Renal cortical epithelial cell (primary cell): ENCODE results near the gene TRRAP. TPM values are rescaled to one million over a fixed set of nuclear protein-coding genes. Genes with fewer than 3 reads are reported as not detected.

Experiments used
- DNase-seq: peaks from one replicate; pipeline ENCODE4 v3.0.0-alpha.2; 2011; ENCODE audit warnings: low read depth
- total RNA-seq: library from RNA; depleted of rRNA; stranded (reverse); fragments of >200 nt; gene quantifications from 2 replicates; pipeline ENCODE4 v1.2.3, GENCODE V29; 2014

The TRRAP gene
- total RNA-seq, 1 donor from 2014 or later, result 54.0 TPM

- no peak for DNase-seq
These were observed 110.3 kb downstream of the TRRAP start for GRCh38 chr7:98988641-98989040.

GRCh38 chr7:98990356-98990755 lies 112.0 kb downstream of the TRRAP start:
- DNase-seq, result no peak

- no peak for DNase-seq
These were observed 112.8 kb downstream of the TRRAP start for GRCh38 chr7:98991141-98991540.

- DNase-seq, result no peak
These were observed 113.7 kb downstream of the TRRAP start for GRCh38 chr7:98992076-98992475.

GRCh38 chr7:98993024-98993897 lies 114.9 kb downstream of the TRRAP start:
- DNase-seq, result no peak

DNA sequence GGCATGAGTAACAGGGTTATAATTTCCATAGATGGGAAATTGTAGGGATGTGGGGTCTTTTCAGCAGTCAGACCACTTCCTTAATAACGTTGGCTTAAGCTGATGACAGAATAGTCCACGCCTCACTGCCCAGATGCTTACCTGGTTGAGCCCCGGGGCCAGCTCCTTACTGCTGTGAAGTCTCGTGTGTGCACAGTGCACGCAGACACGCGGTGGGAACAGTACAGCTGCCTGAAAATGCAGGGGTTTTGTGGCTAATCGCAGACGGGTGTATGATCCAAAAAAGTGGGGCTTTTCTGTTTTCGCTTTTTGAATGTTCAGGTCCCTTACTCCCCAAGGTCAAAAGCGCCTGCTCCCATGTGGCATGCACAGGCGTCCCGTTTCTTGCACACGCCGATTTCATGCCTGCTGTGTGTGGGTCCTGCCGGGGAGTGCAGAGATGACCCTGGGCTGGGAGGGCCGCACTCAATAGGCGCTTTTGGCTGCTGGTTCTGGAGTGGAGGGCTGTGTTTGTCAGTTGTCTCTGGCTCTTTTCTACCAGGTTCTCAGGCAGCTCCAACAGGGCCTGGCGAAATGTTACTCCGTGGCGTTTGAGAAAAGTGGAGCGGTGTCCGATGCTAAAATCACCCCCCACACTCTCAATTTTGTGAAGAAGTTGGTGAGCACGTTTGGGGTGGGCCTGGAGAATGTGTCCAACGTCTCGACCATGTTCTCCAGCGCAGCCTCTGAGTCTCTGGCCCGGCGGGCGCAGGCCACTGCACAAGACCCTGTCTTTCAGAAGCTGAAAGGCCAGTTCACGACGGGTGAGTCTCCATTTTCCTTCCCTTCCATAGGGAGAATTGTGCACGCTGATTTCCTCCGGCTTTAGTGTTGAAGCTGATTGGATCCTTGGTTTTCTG lies 116.0 kb downstream of the TRRAP start:
- DNase-seq, result no peak

DNA sequence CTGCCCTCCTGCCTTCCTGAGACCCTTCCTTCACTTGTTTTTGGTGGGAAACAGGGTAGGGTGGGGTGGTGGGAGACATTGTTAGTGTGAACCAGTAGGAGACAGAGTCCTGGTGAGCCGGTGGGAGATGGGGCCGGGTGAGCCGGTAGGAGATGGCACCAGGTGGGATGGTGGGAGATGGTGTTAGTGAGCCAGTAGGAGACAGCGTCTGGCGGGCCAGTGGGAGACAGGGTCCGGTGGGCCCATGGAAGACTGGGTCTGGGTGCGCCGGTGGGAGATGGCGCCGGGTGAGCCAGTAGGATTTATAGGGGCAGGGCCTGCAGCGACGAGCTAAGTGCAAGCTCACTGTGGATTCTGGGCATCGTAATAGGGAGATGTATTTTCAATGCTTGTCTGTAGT lies 116.8 kb downstream of the TRRAP start:
- DNase-seq, result no peak

GRCh38 chr7:98995523-98996149 lies 117.3 kb downstream of the TRRAP start:
- DNase-seq, result no peak

GRCh38 chr7:98996150-98996552 lies 117.8 kb downstream of the TRRAP start:
- no peak for DNase-seq

GRCh38 chr7:98997846-98998245 lies 119.5 kb downstream of the TRRAP start:
- DNase-seq, result no peak

- DNase-seq, result no peak
These were observed 120.7 kb downstream of the TRRAP start for GRCh38 chr7:98998821-98999725.

GRCh38 chr7:99000196-99000903 lies 122.0 kb downstream of the TRRAP start:
- peak; percentile 19 for DNase-seq

DNA sequence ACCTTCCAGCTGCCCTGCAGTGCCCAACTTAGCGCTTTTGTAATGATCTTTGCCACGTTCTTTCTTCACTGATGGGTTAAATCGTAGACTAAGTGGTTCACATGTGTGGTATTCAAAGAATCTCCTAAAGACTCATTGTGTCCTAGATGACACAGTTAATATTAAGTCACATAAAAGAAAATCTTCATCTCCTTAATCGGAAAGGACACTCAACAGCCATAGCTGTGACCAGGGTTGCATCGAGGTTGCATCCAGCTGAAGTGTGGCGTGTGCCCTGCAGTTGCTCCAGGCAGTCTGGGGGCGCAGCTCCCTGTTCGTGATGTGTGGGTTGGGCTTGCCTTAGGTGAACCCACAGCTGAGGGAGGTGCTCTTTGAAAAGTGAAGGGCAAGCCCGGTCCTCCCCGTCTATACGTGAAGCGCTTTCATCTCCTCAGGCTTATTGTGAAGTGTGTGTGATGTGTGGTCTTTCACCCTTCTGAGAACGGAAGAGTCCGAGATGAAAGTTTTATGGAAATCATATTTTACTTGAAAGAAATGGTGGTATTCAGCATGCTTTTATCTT lies 122.7 kb downstream of the TRRAP start:
- DNase-seq, result peak; percentile 62

DNA sequence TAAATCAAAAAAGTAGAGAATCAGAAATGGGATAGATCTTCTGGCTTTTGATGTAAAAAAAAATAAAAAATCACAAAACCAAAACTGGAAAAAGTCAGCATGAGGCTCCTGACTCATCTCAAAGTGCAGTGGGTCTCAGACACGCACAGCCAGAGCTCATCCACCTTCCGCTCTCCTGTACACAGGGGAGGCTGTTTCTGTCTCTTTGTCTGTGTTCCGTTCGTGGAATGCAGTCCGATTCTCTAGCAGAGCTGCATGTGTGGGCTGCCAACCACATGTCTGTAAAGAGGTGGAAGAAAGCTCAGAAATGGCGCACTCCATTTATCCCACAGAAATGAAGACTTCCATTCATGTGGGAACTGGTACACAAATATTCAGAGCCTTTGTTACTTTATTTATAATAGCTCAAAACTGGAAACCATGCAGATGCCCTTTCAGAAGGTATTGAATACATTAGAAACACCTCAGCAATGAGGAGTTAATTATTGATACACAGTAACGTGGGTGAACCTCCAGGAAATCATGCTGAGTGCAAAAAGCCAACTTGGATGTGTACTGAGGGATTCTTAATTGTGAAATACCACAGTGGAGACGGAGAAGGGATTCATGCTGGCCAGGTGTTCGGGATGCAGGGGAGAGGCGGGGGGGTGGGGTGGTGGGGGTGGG lies 123.3 kb downstream of the TRRAP start:
- DNase-seq, result peak; percentile 94

DNA sequence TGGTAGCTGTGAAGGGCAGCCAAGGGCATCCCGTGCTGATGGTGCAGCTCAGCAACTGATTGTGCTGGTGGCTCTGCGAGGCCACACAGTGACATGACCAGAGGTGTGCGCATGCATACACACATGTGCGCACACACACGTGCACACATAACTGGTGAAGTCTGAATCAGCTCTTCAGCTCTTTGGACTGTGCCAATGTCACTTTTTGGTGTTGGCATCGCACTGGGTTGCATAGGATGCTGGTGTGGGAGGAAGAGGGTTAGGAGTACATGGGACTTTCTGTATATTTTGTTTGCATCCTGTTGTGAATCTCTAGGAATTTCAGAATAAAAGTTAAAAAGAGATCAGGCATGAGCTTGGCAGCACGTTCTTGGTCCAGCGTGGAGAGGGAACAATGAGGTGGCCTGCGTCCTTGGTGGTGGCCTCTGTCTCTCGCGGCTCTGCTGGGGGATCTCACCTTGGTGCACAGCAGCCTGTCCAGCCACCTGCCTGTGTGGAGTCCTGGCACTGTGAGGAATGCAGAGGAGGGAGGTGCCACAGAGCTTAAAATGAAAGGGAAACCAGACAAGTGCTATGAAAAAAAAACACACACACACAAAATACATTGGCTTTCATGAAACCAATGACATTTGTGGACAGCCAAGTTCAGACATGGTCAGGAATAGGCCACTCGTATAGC lies 124.0 kb downstream of the TRRAP start:
- DNase-seq, result peak; percentile 54

GRCh38 chr7:99002827-99003212 lies 124.5 kb downstream of the TRRAP start:
- DNase-seq, result no peak

DNA sequence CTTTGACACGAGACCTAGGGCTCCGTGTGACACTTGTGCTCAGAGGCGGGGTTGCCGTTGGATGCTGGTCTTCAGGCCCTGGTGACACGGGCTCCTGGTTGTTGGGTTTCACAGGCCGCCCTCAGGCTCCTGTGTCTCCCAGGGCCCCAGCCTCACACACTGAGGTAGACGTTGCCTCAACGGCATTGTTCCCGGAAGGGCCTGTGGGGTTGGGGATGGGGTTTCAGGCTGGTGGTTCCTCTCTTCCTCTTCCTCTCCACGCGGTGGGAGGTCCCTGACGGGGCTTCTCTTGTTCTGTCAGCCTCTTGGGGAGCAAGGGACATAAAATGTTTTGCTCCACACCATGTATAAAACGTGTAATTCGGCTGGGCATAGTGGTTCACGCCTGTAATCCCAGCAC lies 125.1 kb downstream of the TRRAP start:
- DNase-seq, result no peak

DNA sequence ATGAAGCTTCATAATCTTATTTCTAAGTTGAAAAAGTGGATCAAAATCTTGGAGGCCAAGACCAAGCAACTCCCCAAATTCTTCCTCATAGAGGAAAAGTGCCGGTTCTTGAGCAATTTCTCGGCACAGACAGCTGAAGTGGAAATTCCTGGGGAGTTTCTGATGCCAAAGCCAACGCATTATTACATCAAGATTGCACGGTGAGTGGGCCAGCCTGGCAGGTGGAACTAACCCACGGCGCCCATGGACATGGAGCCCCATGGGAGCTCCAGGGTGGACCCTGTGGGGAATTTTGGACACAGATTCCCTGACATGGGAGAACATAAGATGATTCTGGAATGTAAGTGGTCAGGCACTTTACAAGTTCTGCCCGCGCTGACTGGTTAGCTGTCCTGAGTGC lies 125.9 kb downstream of the TRRAP start:
- no peak for DNase-seq
